ENCODE data around the gene CYP4F2. TPM values are rescaled to one million over a fixed set of nuclear protein-coding genes. Genes with fewer than 3 reads are reported as not detected.

Gene CYP4F2
- total and polyA plus RNA-seq, 4 donors, result 7.7 to 186 (median 85.2) TPM

GRCh38 chr19:15923702-15924101 lies 25.8 kb upstream of the CYP4F2 start:
- WGBS, result 89% methylated on average over 8 of the region's 8 CpGs
- Histone ChIP-seq H3K4me3 (ENCODE audit: low read depth in 1 of 3, low read length in 3 of 3) (no peak overlapping the region), H3K9ac (ENCODE audit: low read depth in 1 of 2, low read length in 2 of 2) (no peak overlapping the region), H3K9me3 (ENCODE audit: control insufficient read depth in 4 of 4, low read length in 3 of 4) (no peaks in the 10 kb centered on the region), H3K36me3 (ENCODE audit: control insufficient read depth in 4 of 4, insufficient read depth in 3 of 4, low read depth in 1 of 4, low read length in 3 of 4) (peaks cover 5 to 38% (median 29%) of the 10 kb centered on the region in 4 donors), H3K27me3 (ENCODE audit: control insufficient read depth in 4 of 4, insufficient read depth in 4 of 4, low read length in 3 of 4) (no peaks in the 10 kb centered on the region), H3K27ac (ENCODE audit: low read depth in 1 of 2, low read length in 2 of 2) (no peak overlapping the region), H3K4me1 (ENCODE audit: control insufficient read depth in 4 of 4, insufficient read depth in 4 of 4, low read length in 3 of 4) (peaks cover 5 to 39% (median 24%) of the 10 kb centered on the region in 4 donors)
- no peak for DNase-seq (ENCODE audit: low spot score)
- TF ChIP-seq RXRA (IDR thresholded peaks at IDR 0.05) (no peak), FOXA1 (IDR thresholded peaks at IDR 0.05) (no peak), EGR1 (IDR thresholded peaks at IDR 0.05; ENCODE audit: low read depth in 2 of 2) (no peak), HNF4G (IDR thresholded peaks at IDR 0.05) (no peak), TAF1 (conservative IDR thresholded peaks at IDR 0.05) (no peak), MAX (IDR thresholded peaks at IDR 0.05) (no peak), CTCF (IDR thresholded peaks at IDR 0.05; ENCODE audit: low read depth, low read length, missing input control) (no peak), ATF3 (IDR thresholded peaks at IDR 0.05) (no peak), ZBTB33 (IDR thresholded peaks at IDR 0.05) (no peak), NR2F2 (IDR thresholded peaks at IDR 0.05) (no peak), JUND (IDR thresholded peaks at IDR 0.05) (no peak), RAD21 (IDR thresholded peaks at IDR 0.05) (no peak), GABPA (IDR thresholded peaks at IDR 0.05 in 1 of 2, conservative IDR thresholded peaks at IDR 0.05 in 1 of 2) (no peak), HNF4A (conservative IDR thresholded peaks at IDR 0.05) (no peak), REST (IDR thresholded peaks at IDR 0.05) (no peak), SP1 (IDR thresholded peaks at IDR 0.05) (no peak), FOXA2 (IDR thresholded peaks at IDR 0.05) (no peak)

All from liver (tissue), 9 donors.